GM19240 (cell line): ENCODE results near the gene IRAK1.
"Not testable (repeated sequence)": the region's sequence is repeated elsewhere in the genome, so short reads cannot be mapped to it uniquely, and the experiment has no call there.

Source experiments
- DNase-seq: peaks from one replicate; pipeline ENCODE4 v3.0.0; 2011; ENCODE audit warnings: low spot score; ENCODE audit not compliant: insufficient read length

IRAK1 gene

GRCh38 chrX:153999359-154000037 lies 20.2 kb downstream of the IRAK1 start:
- DNase-seq = no peak

- DNase-seq = no peak
Measured at GRCh38 chrX:153995504-153995903, 24.2 kb downstream of the IRAK1 start.

GRCh38 chrX:153994398-153994797 lies 25.3 kb downstream of the IRAK1 start:
- not testable (repeated sequence) for DNase-seq

DNA sequence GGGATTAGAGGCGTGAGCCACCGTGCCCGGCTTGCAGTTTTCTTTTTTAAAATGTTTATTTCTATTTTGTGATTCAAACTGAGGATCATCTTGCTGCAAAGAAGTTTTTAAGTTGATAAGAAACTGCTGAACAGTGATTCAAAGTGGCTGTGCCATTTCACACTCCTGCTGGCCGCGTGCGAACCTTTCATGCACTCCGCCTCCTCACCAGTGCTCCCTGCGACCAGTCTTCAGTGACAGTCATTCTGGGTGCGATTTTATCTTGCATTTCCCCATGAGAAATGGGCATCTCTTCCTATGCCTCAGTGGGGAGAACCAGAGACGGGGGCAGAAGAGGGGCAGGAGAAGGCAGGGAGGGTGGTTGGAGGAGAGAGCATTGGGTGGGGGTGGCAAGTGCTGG lies 25.7 kb downstream of the IRAK1 start:
- DNase-seq = no peak

DNA sequence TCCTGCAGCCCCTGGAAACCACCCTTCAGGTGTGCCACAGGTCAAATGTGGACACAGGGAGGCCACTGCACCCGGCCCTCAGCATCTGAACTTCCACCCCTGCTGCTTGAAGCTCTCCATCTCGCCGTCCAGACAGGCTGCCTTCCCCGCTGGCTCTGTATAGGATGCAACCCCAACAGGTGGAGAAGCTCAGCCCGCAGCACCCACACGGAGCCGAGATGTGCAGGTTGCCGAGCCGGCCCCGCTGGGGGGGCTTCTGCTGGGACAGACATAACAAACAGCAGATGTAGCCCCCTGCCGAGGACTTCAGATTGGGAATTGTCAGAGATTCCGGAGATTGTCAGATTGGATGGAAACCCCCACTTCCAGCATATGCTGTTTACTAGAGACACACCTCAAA lies 26.6 kb downstream of the IRAK1 start:
- no peak for DNase-seq

- no peak for DNase-seq
Measured at GRCh38 chrX:153992180-153992579, 27.5 kb downstream of the IRAK1 start.

GRCh38 chrX:153991013-153991580 lies 28.6 kb downstream of the IRAK1 start:
- DNase-seq = no peak

DNA sequence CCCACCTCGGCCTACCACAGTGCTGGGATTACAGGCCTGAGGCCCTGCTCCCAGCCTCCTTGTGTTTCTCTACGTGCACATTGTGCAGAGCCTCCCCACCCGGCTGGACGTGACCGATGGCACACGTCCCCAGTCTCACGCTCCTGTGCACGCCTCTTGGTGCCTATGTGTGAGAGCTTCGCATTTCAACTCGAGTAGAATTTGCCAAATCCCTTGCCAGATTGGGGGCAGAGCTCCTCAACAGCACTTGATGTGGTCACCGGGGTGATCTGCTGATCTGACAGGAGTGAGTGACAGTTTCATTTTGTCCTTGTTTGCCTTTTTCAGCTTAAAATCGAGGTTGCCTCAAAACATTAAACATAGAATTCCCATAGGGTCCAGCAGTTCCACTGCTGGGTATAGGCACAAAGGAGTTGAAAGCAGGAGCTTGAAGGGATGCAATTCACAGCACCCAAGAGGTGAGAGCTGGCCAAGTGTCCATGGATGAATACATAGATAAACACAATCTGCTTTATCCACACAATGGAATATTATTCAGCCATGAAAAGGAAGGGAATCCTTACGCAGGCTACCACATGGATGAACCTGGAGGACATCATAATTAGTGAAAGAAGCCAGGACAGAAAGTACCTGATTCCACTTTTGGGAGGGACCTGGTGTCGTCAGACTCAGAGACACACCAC lies 29.6 kb downstream of the IRAK1 start:
- no peak for DNase-seq

GRCh38 chrX:153988493-153988892 lies 31.2 kb downstream of the IRAK1 start:
- no peak for DNase-seq

GRCh38 chrX:153984351-153985178 lies 35.1 kb downstream of the IRAK1 start:
- no peak for DNase-seq

GRCh38 chrX:153983321-153983801 lies 36.3 kb downstream of the IRAK1 start:
- DNase-seq = no peak

DNA sequence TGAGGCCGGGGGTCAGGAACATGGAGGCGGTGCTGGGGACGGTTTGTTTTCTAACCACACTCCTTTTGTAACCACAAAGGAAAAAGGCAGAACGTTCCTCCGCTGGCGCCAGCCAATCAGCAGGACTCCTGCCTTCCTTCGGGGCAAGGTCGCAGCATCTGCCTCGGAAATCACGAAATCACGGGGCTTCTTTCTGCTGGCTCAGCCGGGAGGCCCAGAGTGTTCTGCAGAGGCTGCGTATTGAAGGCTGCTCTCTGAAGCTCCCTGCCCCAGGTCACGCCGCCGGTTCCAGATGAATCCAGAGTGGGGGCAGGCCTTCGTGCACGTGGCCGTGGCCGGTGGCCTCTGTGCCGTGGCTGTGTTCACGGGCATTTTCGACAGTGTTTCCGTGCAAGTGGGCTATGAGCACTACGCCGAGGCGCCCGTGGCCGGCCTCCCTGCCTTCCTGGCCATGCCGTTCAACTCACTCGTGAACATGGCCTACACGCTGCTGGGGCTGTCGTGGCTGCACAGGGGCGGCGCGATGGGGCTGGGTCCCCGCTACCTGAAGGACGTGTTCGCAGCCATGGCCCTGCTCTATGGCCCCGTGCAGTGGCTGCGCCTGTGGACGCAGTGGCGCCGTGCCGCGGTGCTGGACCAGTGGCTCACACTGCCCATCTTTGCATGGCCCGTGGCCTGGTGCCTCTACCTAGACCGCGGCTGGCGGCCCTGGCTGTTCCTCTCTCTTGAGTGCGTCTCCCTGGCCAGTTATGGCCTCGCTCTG lies 37.8 kb downstream of the IRAK1 start:
- DNase-seq = no peak

- DNase-seq = no peak
Measured at GRCh38 chrX:153981231-153981630, 38.5 kb downstream of the IRAK1 start.

- DNase-seq = not testable (repeated sequence)
Measured at GRCh38 chrX:153980394-153980793, 39.3 kb downstream of the IRAK1 start.

DNA sequence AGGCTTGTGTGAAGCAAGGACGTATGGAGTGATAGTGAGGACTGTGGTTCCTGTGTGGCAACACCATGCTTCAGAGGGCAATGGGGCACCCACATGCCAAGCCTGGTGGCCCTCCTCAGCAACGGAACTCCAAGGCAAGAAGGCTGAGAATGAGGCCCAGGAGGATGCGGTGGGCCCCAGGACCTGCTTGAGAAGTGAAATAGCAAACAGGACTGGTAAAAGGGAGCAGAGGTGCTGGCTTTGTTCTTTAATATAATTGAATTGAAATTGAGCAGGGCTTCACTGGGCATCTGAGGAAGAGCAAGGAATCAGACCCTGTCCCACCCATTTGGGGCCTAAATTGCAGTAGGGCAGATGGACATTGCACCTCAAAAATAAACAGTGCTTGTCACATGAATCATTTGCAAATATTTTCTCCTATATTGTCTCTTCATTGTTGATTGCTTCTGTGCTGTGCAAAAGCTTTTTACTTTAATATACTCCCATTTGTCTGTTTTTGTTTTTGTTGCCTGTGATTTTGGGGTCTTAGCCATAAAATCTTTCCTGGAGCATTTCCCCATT lies 44.9 kb downstream of the IRAK1 start:
- DNase-seq = no peak

GRCh38 chrX:153974003-153974725 lies 45.5 kb downstream of the IRAK1 start:
- no peak for DNase-seq

DNA sequence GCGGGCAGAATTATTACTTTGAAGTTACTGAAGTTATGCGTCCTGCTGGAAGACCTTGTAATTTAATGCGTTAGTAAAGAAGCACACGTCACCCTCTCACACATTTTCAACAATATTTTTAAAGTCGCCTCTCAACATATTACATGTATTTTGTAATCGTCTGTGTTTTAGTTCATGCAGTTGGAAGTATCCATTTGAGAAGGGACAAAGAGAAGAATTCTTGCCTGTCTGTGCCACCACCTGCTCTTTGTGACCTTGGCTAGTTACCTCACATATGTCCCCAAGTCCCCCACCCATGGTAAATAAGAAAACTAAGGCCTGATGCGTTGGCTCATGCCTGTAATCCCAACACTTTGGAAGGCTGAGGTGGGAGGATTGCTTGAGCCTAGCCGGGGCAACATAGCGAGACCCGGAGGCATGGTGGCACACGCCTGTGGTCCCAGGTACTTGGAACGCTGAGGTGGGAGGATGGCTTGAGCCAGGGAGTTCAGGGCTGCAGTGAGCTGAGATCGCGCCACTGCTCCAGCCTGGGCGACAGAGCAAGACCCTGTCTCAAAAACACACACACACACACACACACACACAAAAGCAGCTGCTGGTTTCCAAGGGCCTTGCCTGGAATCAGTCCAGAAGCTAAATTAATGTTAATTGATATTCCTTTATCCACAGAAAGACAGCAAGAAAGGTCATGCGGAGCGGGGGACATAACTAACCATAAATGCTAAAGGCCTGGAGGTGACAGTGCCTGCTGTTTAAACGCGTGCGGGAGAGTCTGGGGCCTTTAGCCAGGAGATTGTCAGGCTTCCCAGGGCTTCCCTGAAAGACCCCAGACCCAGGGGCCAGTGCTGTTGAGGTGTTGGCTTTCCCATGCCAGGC lies 46.3 kb downstream of the IRAK1 start:
- DNase-seq = no peak

GRCh38 chrX:153972368-153973126 lies 47.2 kb downstream of the IRAK1 start, which contains the start of gene TMEM187:
TSS of gene TMEM187 (plus strand) at chrX:153972754. CDS start at chrX:153982063, 9,309 bp downstream.
- DNase-seq = peak; percentile 77
